H1 (cell line): ENCODE results near the gene FAM228A. TPM values are rescaled to one million over a fixed set of nuclear protein-coding genes. Genes with fewer than 3 reads are reported as not detected.

ENCODE experiments used
- CTCF ChIA-PET: fragments of 300-600 bp; sonication (Branson Sonifier 250); formaldehyde crosslinking; loops from one replicate; lab custom pipeline; 2021; ENCODE audit not compliant: partially characterized antibody; lab: Charles Lee
- POLR2A ChIA-PET: fragments of 300-600 bp; sonication (Branson Sonifier 250); formaldehyde crosslinking; loops from one replicate; lab custom pipeline; 2021; ENCODE audit warnings: inconsistent platforms; ENCODE audit not compliant: partially characterized antibody; lab: Charles Lee
- DNase-seq, 2 experiments: peaks; one replicate each; pipeline versions ENCODE4 v3.0.0 to v3.0.0-alpha.2; 2010 to 2022; ENCODE audit warnings: low spot score in 2 of 2, low read depth in 1 of 2, mixed read lengths in 1 of 2
- FAIRE-seq: peaks from 2 replicates; lab custom pipeline; 2011; peaks lifted over from hg19 to GRCh38; lab: Jason Lieb, UNC
- H2AFZ ChIP-seq: 2 replicates; pipeline ENCODE4 v1.8.1; 2012; ENCODE audit warnings: low read length, inconsistent platforms
- H2AK5ac ChIP-seq: 2 replicates; pipeline ENCODE4 v1.6.1; 2013; ENCODE audit warnings: low read depth, low read length
- H2BK120ac ChIP-seq: replicated peaks from 2 replicates; pipeline ENCODE3; 2013; ENCODE audit warnings: low read depth, low read length, inconsistent platforms
- H2BK12ac ChIP-seq: 2 replicates; pipeline ENCODE4 v1.6.1; 2013; ENCODE audit warnings: low read depth, low read length
- H2BK15ac ChIP-seq: 2 replicates; pipeline ENCODE4 v1.6.1; 2013; ENCODE audit warnings: low read length
- H2BK20ac ChIP-seq: 2 replicates; pipeline ENCODE4 v1.6.1; 2013; ENCODE audit warnings: low read length
- H2BK5ac ChIP-seq: 2 replicates; pipeline ENCODE4 v1.6.1; 2013; ENCODE audit warnings: low read depth, low read length
- H3K14ac ChIP-seq: 2 replicates; pipeline ENCODE4 v1.6.1; 2013; ENCODE audit warnings: inconsistent platforms; ENCODE audit not compliant: insufficient read length
- H3K18ac ChIP-seq: 2 replicates; pipeline ENCODE4 v1.6.1; 2013; ENCODE audit warnings: low read length; ENCODE audit errors: extremely low read depth
- H3K23ac ChIP-seq: 2 replicates; pipeline ENCODE4 v1.6.1; 2013; ENCODE audit warnings: inconsistent platforms; ENCODE audit not compliant: insufficient read length
- H3K23me2 ChIP-seq: 2 replicates; pipeline ENCODE4 v1.6.1; 2013; ENCODE audit warnings: low read depth, low read length
- H3K27ac ChIP-seq: 2 replicates; pipeline ENCODE4 v1.6.1; 2011; ENCODE audit warnings: low read depth, low read length, inconsistent platforms
- H3K27me3 ChIP-seq, 4 experiments: replicated peaks in 1 of 4; 1 replicate in 1 of 4; 2 replicates in 3 of 4; pipeline versions ENCODE4 v1.6.1 to v1.8.1; 2011 to 2013; ENCODE audit warnings: low read length in 3 of 4, mild to moderate bottlenecking in 3 of 4, inconsistent platforms in 2 of 4, mixed read lengths in 2 of 4, moderate library complexity in 1 of 4; ENCODE audit not compliant: control insufficient read depth in 3 of 4, insufficient read depth in 3 of 4; ENCODE audit errors: extremely low read depth in 1 of 4
- H3K36me3 ChIP-seq, 4 experiments: 2 replicates each; pipeline versions ENCODE4 v1.6.1 to v1.8.1; 2011 to 2013; ENCODE audit warnings: mild to moderate bottlenecking in 4 of 4, low read length in 3 of 4, moderate library complexity in 2 of 4, control low read depth in 1 of 4, inconsistent platforms in 1 of 4; ENCODE audit not compliant: insufficient read depth in 4 of 4, control insufficient read depth in 2 of 4
- H3K4ac ChIP-seq: replicated peaks from 2 replicates; pipeline ENCODE3; 2013; ENCODE audit warnings: low read length, low read depth, mixed read lengths, inconsistent platforms; ENCODE audit not compliant: insufficient read length
- H3K4me1 ChIP-seq, 4 experiments: replicated peaks in 1 of 4; 1 replicate in 1 of 4; 2 replicates in 3 of 4; pipeline versions ENCODE4 v1.6.1 to v1.8.1; 2011 to 2013; ENCODE audit warnings: low read length in 3 of 4, inconsistent platforms in 2 of 4, mixed read lengths in 1 of 4; ENCODE audit not compliant: insufficient read depth in 4 of 4, control insufficient read depth in 3 of 4
- H3K4me2 ChIP-seq, 2 experiments: 2 replicates each; pipeline versions ENCODE4 v1.6.1 to v1.8.1; 2011 to 2013; ENCODE audit warnings: low read depth in 2 of 2, low read length in 2 of 2, control low read depth in 1 of 2, inconsistent platforms in 1 of 2, mild to moderate bottlenecking in 1 of 2; ENCODE audit not compliant: insufficient read depth in 1 of 2
- H3K4me3 ChIP-seq, 4 experiments: fragments of 200-600, 300-600 bp in 1 of 4; sonication (generic), shearing (Covaris generic), sonication (Bioruptor Twin) in 1 of 4; 2 replicates each; pipeline versions ENCODE4 v1.5.1 to v1.8.1; 2011 to 2016; ENCODE audit warnings: low read length in 4 of 4, low read depth in 3 of 4, control low read depth in 2 of 4, inconsistent platforms in 2 of 4, mild to moderate bottlenecking in 2 of 4, mixed read lengths in 1 of 4, moderate library complexity in 1 of 4; ENCODE audit not compliant: insufficient read depth in 2 of 4; ENCODE audit errors: extremely low read depth in 1 of 4
- H3K56ac ChIP-seq: replicated peaks from 2 replicates; pipeline ENCODE3; 2013; ENCODE audit warnings: low read depth, mild to moderate bottlenecking, mixed read lengths, low read length, inconsistent platforms; ENCODE audit not compliant: insufficient read length
- H3K79me1 ChIP-seq: 2 replicates; pipeline ENCODE4 v1.6.1; 2013; ENCODE audit warnings: low read depth, low read length, control low read depth
- H3K79me2 ChIP-seq, 2 experiments: 2 replicates each; pipeline versions ENCODE4 v1.6.1 to v1.8.1; 2012 to 2013; ENCODE audit warnings: low read length in 2 of 2, mild to moderate bottlenecking in 2 of 2, inconsistent platforms in 1 of 2; ENCODE audit not compliant: insufficient read depth in 2 of 2, control insufficient read depth in 1 of 2
- H3K9ac ChIP-seq, 4 experiments: replicated peaks in 1 of 4; 1 replicate in 1 of 4; 2 replicates in 3 of 4; pipeline versions ENCODE4 v1.6.1 to v1.8.1; 2011 to 2013; ENCODE audit warnings: low read depth in 3 of 4, low read length in 3 of 4, control low read depth in 2 of 4, mild to moderate bottlenecking in 2 of 4, moderate library complexity in 2 of 4, inconsistent platforms in 1 of 4; ENCODE audit errors: extremely low read depth in 1 of 4
- H3K9me3 ChIP-seq, 2 experiments: 2 replicates each; pipeline versions ENCODE4 v1.6.1 to v1.8.1; 2012 to 2013; ENCODE audit warnings: mild to moderate bottlenecking in 2 of 2, moderate library complexity in 2 of 2, control low read depth in 1 of 2, inconsistent platforms in 1 of 2, low read depth in 1 of 2, low read length in 1 of 2, mixed read lengths in 1 of 2; ENCODE audit not compliant: insufficient read depth in 2 of 2
- H4K20me1 ChIP-seq, 2 experiments: replicated peaks in 1 of 2; 2 replicates each; pipeline versions ENCODE3 to v1.8.1; 2011 to 2013; ENCODE audit warnings: inconsistent platforms in 2 of 2, low read length in 2 of 2, mild to moderate bottlenecking in 1 of 2; ENCODE audit not compliant: insufficient read depth in 2 of 2, control insufficient read depth in 1 of 2
- H4K5ac ChIP-seq: 2 replicates; pipeline ENCODE4 v1.6.1; 2013; ENCODE audit warnings: low read length, low read depth, mixed read lengths, inconsistent platforms; ENCODE audit not compliant: insufficient read length
- H4K8ac ChIP-seq: 2 replicates; pipeline ENCODE4 v1.8.0; 2013; ENCODE audit warnings: mild to moderate bottlenecking, moderate library complexity, low read length, inconsistent platforms; ENCODE audit not compliant: insufficient read depth; ENCODE audit errors: extremely low read depth
- H4K91ac ChIP-seq: replicated peaks from 2 replicates; pipeline ENCODE3; 2013; ENCODE audit warnings: low read length, mixed read lengths, inconsistent platforms; ENCODE audit not compliant: insufficient read length
- BCL11A ChIP-seq, 2 experiments: IDR thresholded peaks; one replicate each; pipeline ENCODE4 v1.6.1; 2011; ENCODE audit warnings: low read depth in 2 of 2, low read length in 2 of 2, mild to moderate bottlenecking in 2 of 2
- CREB1 ChIP-seq: IDR thresholded peaks from 2 replicates; pipeline ENCODE4 v1.6.1; 2012; ENCODE audit warnings: inconsistent platforms
- EGR1 ChIP-seq: IDR thresholded peaks from 2 replicates; pipeline ENCODE4 v1.6.1; 2011; ENCODE audit warnings: low read depth, low read length, borderline replicate concordance
- KDM1A ChIP-seq: fragments of 200-600, 300-600 bp; sonication (generic); IDR thresholded peaks from 2 replicates; pipeline ENCODE4 v1.7.1; 2016; ENCODE audit warnings: mild to moderate bottlenecking, low read length, borderline replicate concordance
- RNF2 ChIP-seq: fragments of 200-900, 300-1000 bp; sonication (generic); IDR thresholded peaks from 2 replicates; pipeline ENCODE4 v1.7.1; 2016; ENCODE audit warnings: borderline replicate concordance, low read depth, mild to moderate bottlenecking, antibody characterized with exemption, low read length; ENCODE audit not compliant: poor library complexity, severe bottlenecking; ENCODE audit errors: missing control alignments
- SIN3A ChIP-seq, 2 experiments: IDR thresholded peaks in 1 of 2; conservative IDR thresholded peaks in 1 of 2; 2 replicates each; pipeline ENCODE4 v1.6.1; 2011 to 2012; ENCODE audit warnings: low read length in 2 of 2, improper control_type of control experiment in 1 of 2, low read depth in 1 of 2, mild to moderate bottlenecking in 1 of 2
- SIRT6 ChIP-seq: IDR thresholded peaks from one replicate; pipeline ENCODE4 v1.7.1; 2012; ENCODE audit warnings: low read length, inconsistent platforms
- SP1 ChIP-seq: IDR thresholded peaks from 2 replicates; pipeline ENCODE4 v1.6.1; 2011; ENCODE audit warnings: low read depth, low read length
- SP4 ChIP-seq: IDR thresholded peaks from 2 replicates; pipeline ENCODE4 v1.6.1; 2012; ENCODE audit warnings: low read length, inconsistent platforms
- SUZ12 ChIP-seq: fragments of 200-600 bp; sonication (generic); IDR thresholded peaks from 2 replicates; pipeline ENCODE4 v1.6.1; 2012; ENCODE audit warnings: mild to moderate bottlenecking, inconsistent platforms, low read length, moderate library complexity, mixed read lengths
- TAF1 ChIP-seq: IDR thresholded peaks from 2 replicates; pipeline ENCODE4 v1.6.1; 2011; ENCODE audit warnings: mild to moderate bottlenecking, low read depth, low read length
- TAF7 ChIP-seq: optimal IDR thresholded peaks from 2 replicates; pipeline ENCODE3; 2011; ENCODE audit warnings: low read depth, mild to moderate bottlenecking, inconsistent platforms, low read length, moderate library complexity, borderline replicate concordance
- YY1 ChIP-seq: IDR thresholded peaks from 2 replicates; pipeline ENCODE4 v1.6.1; 2011; ENCODE audit warnings: low read depth, mild to moderate bottlenecking, low read length
- WGBS, 2 experiments: shearing (Covaris generic) in 1 of 2; methylation state at CpG; one replicate each; pipeline versions ENCODE4 v1.1.6 to v1.1.7; 2013 to 2015; ENCODE audit warnings: low lambda C conversion rate in 2 of 2, mixed read lengths in 2 of 2, inconsistent platforms in 1 of 2, low coverage in 1 of 2, missing lambda C conversion rate in 1 of 2; ENCODE audit not compliant: insufficient replicate concordance in 2 of 2, insufficient coverage in 1 of 2, insufficient read length in 1 of 2; ENCODE audit errors: extremely low coverage in 1 of 2, missing lambda C conversion rate in 1 of 2; 5-methylcytosine and 5-hydroxymethylcytosine counted together
- polyA plus RNA-seq, 7 experiments: library from polyadenylated mRNA; depleted of rRNA in 3 of 7; stranded (reverse) in 5 of 7; unstranded in 2 of 7; fragments of >200 nt in 5 of 7; fragments of 200-250 nt in 2 of 7; gene quantifications; 1 replicate in 5 of 7; 2 replicates in 1 of 7; 4 replicates in 1 of 7; pipeline versions ENCODE4 v1.2.1 to v1.2.3, GENCODE V29; 2011 to 2013; ENCODE audit warnings: missing spikeins in 2 of 7, mixed read lengths in 2 of 7
- total RNA-seq: library from RNA; stranded (reverse); fragmentation: NEBNext Ultra II Directional; extraction: Animal tissue kit (Norgen Biotek cat#: 25700); gene quantifications from 2 replicates; pipeline ENCODE4 v1.2.1, GENCODE V29; 2021

The FAM228A gene
- total and polyA plus RNA-seq, 2 of the 8 experiments (the other 6 are each of a cell fraction or from before 2014, with no cell fraction given) = not detected

- no peak overlapping the region for H2AFZ ChIP-seq
- no peak overlapping the region for H2BK12ac ChIP-seq
- H3K18ac ChIP-seq = no peak overlapping the region
- H4K91ac ChIP-seq = no peak overlapping the region
- no peak overlapping the region for H2BK20ac ChIP-seq
- no peaks in the 10 kb centered on the region; a peak in 1 of 7 replicates for H3K27me3 ChIP-seq
- no peak for FAIRE-seq
- no peak overlapping the region for H3K27ac ChIP-seq
- no peaks in the 10 kb centered on the region for H3K9me3 ChIP-seq
- H4K5ac ChIP-seq = no peak overlapping the region
- no peak overlapping the region for H2BK120ac ChIP-seq
- H3K4me1 ChIP-seq = no peaks in the 10 kb centered on the region; a peak in 1 of 7 replicates
- no peak overlapping the region for H2AK5ac ChIP-seq
- H2BK15ac ChIP-seq = no peak overlapping the region
- H3K23ac ChIP-seq = no peak overlapping the region
- H3K36me3 ChIP-seq = no peaks in the 10 kb centered on the region
- TF ChIP-seq SIRT6 (no peak), SUZ12 (no peak), CREB1 (no peak), KDM1A (no peak), EGR1 (no peak), TAF1 (no peak), SP1 (no peak), RNF2 (no peak), TAF7 (no peak), YY1 (no peak), BCL11A (IDR thresholded peaks at IDR 0.05; ENCODE audit: low read depth in 2 of 2, low read length in 2 of 2) (no peak), SP4 (no peak), SIN3A (conservative IDR thresholded peaks at IDR 0.05 in 1 of 2, IDR thresholded peaks at IDR 0.05 in 1 of 2; ENCODE audit: low read depth in 1 of 2, low read length in 2 of 2) (no peak)
- TF ChIP-seq, all 59 proteins: peak for 0
- Histone ChIP-seq H3K9ac (no peak overlapping the region), H3K4me3 (no peak overlapping the region), H3K4me2 (no peak overlapping the region), H3K56ac (no peak overlapping the region), H2BK5ac (no peak overlapping the region), H4K8ac (no peak overlapping the region), H3K4ac (no peak overlapping the region), H4K20me1 (peaks cover 0 to 2% of the 10 kb centered on the region in 2 experiments), H3K14ac (no peak overlapping the region), H3K79me1 (no peaks in the 10 kb centered on the region), H3K23me2 (no peaks in the 10 kb centered on the region), H3K79me2 (no peaks in the 10 kb centered on the region)
- ChIA-PET CTCF (interaction anchor here (1.0 to 2.3 kb wide), 5 partner anchors 10 to 160 kb away, joined by 3 to 7 read pairs (median 3); no protein-coding TSS in a partner anchor), POLR2A (interaction anchor here (0.6 kb wide), 1 partner anchor 10 kb away, joined by 3 read pairs; no protein-coding TSS in a partner anchor)
- no peak for DNase-seq
- WGBS, 2 experiments = 93% methylated on average over 5 of the region's 5 CpGs; no CpG with 5 or more reads in 1 of the 2 experiments
Observed at GRCh38 chr2:24203787-24204150, 28.9 kb downstream of the FAM228A start.
